Inferior parietal cortex (tissue), 1 donor: ENCODE measurements around the gene MICU1.
"Not testable (repeated sequence)": the region's sequence is repeated elsewhere in the genome, so short reads cannot be mapped to it uniquely, and the experiment has no call there.

Experiments
- DNase-seq: peaks from one replicate; pipeline ENCODE4 v3.0.0-alpha.2; 2016; ENCODE audit errors: extremely low spot score

Gene MICU1

GRCh38 chr10:72561745-72562166 is 64.1 kb downstream of the MICU1 start:
- no peak for DNase-seq

GRCh38 chr10:72557362-72557761 is 68.5 kb downstream of the MICU1 start:
- no peak for DNase-seq

- DNase-seq, result no peak
These were observed 73.0 kb downstream of the MICU1 start for GRCh38 chr10:72552857-72553256.

- no peak for DNase-seq
These were observed 75.6 kb downstream of the MICU1 start for GRCh38 chr10:72550239-72550638.

- no peak for DNase-seq
These were observed 80.3 kb downstream of the MICU1 start for GRCh38 chr10:72545546-72545945.

- DNase-seq, result not testable (repeated sequence)
These were observed 82.0 kb downstream of the MICU1 start for GRCh38 chr10:72543855-72544254.

GRCh38 chr10:72542396-72542815 is 83.5 kb downstream of the MICU1 start:
- DNase-seq, result no peak

GRCh38 chr10:72541337-72541736 is 84.5 kb downstream of the MICU1 start:
- DNase-seq, result no peak

GRCh38 chr10:72540193-72540807 is 85.6 kb downstream of the MICU1 start:
- DNase-seq, result no peak

GRCh38 chr10:72539137-72539536 is 86.7 kb downstream of the MICU1 start:
- DNase-seq, result no peak

- no peak for DNase-seq
These were observed 100.2 kb downstream of the MICU1 start for GRCh38 chr10:72525689-72526088.

GRCh38 chr10:72525277-72525676 is 100.6 kb downstream of the MICU1 start:
- no peak for DNase-seq

- no peak for DNase-seq
These were observed 101.4 kb downstream of the MICU1 start for GRCh38 chr10:72524489-72524888.

GRCh38 chr10:72523932-72524396 is 101.9 kb downstream of the MICU1 start:
- no peak for DNase-seq

- no peak for DNase-seq
These were observed 102.8 kb downstream of the MICU1 start for GRCh38 chr10:72523062-72523461.

GRCh38 chr10:72517244-72517643 is 108.6 kb downstream of the MICU1 start:
- no peak for DNase-seq

GRCh38 chr10:72515455-72515854 is 110.4 kb downstream of the MICU1 start:
- DNase-seq, result no peak

- no peak for DNase-seq
These were observed 112.0 kb downstream of the MICU1 start for GRCh38 chr10:72513910-72514309.

GRCh38 chr10:72511459-72511858 is 114.4 kb downstream of the MICU1 start:
- DNase-seq, result no peak

- DNase-seq, result no peak
These were observed 115.9 kb downstream of the MICU1 start for GRCh38 chr10:72509941-72510340.

GRCh38 chr10:72509206-72509799 is 116.6 kb downstream of the MICU1 start:
- DNase-seq, result no peak

- DNase-seq, result no peak
These were observed 117.8 kb downstream of the MICU1 start for GRCh38 chr10:72508033-72508432.

GRCh38 chr10:72506474-72506873 is 119.4 kb downstream of the MICU1 start:
- DNase-seq, result no peak

GRCh38 chr10:72505435-72505834 is 120.4 kb downstream of the MICU1 start:
- no peak for DNase-seq
